ENCODE results near the gene CTSH.
A peak's percentile ranks its signal among the peaks of the same experiment; 100 is the strongest.
"Not testable (repeated sequence)": the region's sequence is repeated elsewhere in the genome, so short reads cannot be mapped to it uniquely, and the experiment has no call there.

CTSH gene

DNA sequence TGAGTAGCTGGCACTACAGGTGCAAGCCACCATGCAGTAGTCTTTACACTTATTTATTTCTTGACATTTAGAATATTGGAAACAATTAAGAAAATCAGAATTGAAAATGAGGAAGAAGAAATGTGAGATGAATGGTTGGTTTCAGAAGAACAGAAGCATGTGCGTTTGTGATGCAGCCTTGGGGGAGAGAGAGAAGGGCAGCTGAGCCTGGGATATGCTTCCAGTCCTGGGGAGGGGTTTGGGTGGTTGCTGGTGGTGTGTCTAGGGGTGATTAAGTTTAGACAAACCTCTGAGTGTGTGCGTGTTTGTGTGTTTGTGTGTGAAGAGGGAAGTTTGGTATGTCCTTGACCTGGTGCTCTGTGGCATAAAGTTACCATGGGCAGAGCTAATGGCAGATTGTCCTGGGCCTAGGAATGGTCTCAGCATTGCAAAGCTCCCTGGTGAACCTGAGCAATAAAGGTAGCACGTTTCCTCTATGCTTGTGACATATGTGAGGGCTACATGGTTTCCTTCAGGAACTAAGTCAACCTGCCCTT lies 35.6 kb downstream of the CTSH start:
- H3K27me3 ChIP-seq (replicated peaks): no peaks in the 10 kb centered on the region
- H3K4me3 ChIP-seq (ENCODE audit: low read depth, low read length): no peak overlapping the region
- in situ Hi-C loops (cut with HindIII; ENCODE audit: low pct_ligation_motif_present, low sequenced_read_pairs): no loop called here
- H3K36me3 ChIP-seq (replicated peaks): peaks cover 59% of the 10 kb centered on the region
- no peak for DNase-seq
- TF ChIP-seq, protein P1, sequence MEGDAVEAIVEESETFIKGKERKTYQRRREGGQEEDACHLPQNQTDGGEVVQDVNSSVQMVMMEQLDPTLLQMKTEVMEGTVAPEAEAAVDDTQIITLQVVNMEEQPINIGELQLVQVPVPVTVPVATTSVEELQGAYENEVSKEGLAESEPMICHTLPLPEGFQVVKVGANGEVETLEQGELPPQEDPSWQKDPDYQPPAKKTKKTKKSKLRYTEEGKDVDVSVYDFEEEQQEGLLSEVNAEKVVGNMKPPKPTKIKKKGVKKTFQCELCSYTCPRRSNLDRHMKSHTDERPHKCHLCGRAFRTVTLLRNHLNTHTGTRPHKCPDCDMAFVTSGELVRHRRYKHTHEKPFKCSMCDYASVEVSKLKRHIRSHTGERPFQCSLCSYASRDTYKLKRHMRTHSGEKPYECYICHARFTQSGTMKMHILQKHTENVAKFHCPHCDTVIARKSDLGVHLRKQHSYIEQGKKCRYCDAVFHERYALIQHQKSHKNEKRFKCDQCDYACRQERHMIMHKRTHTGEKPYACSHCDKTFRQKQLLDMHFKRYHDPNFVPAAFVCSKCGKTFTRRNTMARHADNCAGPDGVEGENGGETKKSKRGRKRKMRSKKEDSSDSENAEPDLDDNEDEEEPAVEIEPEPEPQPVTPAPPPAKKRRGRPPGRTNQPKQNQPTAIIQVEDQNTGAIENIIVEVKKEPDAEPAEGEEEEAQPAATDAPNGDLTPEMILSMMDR (IDR thresholded peaks at IDR 0.05; ENCODE audit: low read depth, low read length, missing control alignments): no peak
- H3K27ac ChIP-seq: no peak overlapping the region

DNA sequence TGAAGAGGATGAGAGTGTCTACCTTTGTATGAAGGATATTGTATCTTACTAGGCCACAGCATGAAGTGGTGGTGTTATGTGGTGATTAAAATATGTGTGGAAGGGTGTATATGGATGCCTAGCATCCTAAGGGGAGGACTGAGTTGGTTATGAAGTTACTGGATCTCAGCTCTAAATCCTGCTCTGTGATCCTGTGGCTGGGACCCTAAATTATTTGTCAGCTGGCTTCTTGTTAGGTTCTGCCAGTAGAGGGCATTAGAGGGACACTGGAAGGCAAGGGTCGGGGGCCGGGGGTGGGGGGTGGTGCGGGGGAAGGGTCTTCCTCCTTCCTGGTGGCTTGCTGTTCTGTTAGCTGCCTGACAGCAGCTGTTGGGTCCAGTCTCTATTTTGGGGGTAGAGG lies 37.3 kb downstream of the CTSH start:
- TF ChIP-seq, protein P1 (IDR thresholded peaks at IDR 0.05; ENCODE audit: low read depth, low read length, missing control alignments): peak; percentile 39
- H3K4me3 ChIP-seq (ENCODE audit: low read depth, low read length): no peak overlapping the region
- H3K27me3 ChIP-seq (replicated peaks): no peaks in the 10 kb centered on the region
- H3K36me3 ChIP-seq (replicated peaks): peaks cover 63% of the 10 kb centered on the region
- no peak for DNase-seq
- in situ Hi-C loops (cut with HindIII; ENCODE audit: low pct_ligation_motif_present, low sequenced_read_pairs): no loop called here
- no peak overlapping the region for H3K27ac ChIP-seq

DNA sequence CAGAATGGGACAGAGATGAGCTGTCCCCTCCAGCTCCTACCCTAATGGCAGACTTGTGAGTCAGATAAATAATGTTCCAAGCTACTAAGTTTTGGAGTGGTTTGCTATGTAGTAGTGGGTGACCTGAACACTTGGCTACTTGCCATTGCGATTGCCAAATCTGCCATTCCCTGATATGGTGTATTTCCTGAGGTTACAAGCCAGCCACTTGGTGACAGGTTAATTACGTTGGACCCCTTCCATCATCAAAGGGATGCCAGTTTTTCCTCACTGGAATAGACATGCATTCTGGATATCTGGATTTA lies 38.6 kb downstream of the CTSH start:
- TF ChIP-seq, protein P1 (IDR thresholded peaks at IDR 0.05; ENCODE audit: low read depth, low read length, missing control alignments): no peak
- H3K4me3 ChIP-seq (ENCODE audit: low read depth, low read length): no peak overlapping the region
- peaks cover 63% of the 10 kb centered on the region for H3K36me3 ChIP-seq (replicated peaks)
- peak; percentile 77 for DNase-seq
- in situ Hi-C loops (cut with HindIII; ENCODE audit: low pct_ligation_motif_present, low sequenced_read_pairs): no loop called here
- no peaks in the 10 kb centered on the region for H3K27me3 ChIP-seq (replicated peaks)
- peak overlapping the region; percentile 68 for H3K27ac ChIP-seq

DNA sequence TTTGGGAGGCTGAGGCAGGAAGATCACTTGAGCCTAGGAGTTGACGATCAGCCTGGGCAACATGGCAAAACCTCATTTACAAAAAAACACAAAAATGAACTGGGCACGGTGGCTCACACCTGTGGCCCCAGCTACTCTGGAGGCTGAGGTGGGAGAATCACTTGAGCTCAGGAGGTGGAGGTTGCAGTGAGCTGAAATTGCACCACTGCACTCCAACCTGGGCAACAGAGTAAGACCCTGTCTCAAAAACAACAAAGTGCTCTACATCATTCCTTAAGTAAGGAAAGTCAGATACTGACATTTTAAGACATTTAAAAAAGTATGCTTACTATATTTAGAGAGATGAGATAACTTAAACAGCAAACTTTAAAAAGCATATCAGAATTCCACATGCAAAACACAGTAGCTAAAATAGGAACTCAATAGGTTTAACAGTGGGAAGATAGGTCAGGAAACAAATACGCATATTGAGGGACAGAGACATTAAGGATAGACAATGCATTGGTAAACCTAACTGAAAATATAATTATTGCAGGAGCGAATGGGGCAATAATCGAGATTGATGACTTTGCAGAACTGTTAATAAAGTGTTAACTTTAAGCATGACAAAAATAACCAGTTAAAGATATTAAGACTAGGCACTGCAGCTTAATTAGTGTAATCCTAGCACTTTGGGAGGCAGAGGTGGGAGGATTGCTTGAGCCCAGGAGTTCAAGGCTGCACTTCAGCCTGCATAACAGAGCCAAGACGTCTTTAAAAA lies 40.1 kb downstream of the CTSH start:
- Histone ChIP-seq H3K27me3 (replicated peaks) (no peaks in the 10 kb centered on the region), H3K27ac (no peak overlapping the region), H3K4me3 (ENCODE audit: low read depth, low read length) (no peak overlapping the region), H3K36me3 (replicated peaks) (peaks cover 67% of the 10 kb centered on the region)
- in situ Hi-C loops (cut with HindIII; ENCODE audit: low pct_ligation_motif_present, low sequenced_read_pairs): no loop called here
- TF ChIP-seq, protein P1 (IDR thresholded peaks at IDR 0.05; ENCODE audit: low read depth, low read length, missing control alignments): no peak
- DNase-seq: no peak

DNA sequence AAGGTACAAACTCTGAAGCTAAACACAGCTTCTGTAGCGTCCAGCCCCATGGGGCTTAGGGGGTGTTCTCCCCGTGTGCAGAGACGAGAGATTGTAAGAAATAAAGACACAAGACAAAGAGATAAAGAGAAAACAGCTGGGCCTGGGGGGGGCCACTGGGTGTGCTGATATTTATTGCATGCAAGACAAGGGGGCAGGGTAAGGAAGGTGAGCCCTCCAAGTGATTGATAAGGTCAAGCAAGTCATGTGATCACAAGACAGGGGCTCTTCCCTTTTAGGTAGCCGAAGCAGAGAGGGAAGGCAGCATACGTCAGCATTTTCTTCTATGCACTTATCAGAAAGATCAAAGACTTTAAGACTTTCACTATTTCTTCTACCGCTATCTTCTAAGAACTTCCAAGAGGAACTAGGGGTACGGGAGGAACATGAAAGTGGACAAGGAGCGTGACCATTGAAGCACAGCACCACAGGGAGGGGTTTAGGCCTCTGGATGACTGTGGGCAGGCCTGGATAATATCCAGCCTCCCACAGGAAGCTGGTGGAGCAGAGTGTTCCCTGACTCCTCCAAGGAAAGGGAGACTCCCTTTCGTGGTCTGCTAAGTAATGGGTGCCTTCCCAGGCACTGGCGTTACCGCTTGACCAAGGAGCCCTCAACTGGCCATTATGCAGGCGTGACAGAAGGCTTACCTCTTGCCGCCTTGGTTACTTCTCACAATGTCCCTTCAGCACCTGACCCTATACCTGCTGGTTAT lies 42.4 kb downstream of the CTSH start:
- in situ Hi-C loops (cut with HindIII; ENCODE audit: low pct_ligation_motif_present, low sequenced_read_pairs); H3K4me3 ChIP-seq (ENCODE audit: low read depth, low read length); H3K27ac ChIP-seq; H3K27me3 ChIP-seq (replicated peaks); DNase-seq: not testable (repeated sequence)
- peaks cover 80% of the 10 kb centered on the region for H3K36me3 ChIP-seq (replicated peaks)

DNA sequence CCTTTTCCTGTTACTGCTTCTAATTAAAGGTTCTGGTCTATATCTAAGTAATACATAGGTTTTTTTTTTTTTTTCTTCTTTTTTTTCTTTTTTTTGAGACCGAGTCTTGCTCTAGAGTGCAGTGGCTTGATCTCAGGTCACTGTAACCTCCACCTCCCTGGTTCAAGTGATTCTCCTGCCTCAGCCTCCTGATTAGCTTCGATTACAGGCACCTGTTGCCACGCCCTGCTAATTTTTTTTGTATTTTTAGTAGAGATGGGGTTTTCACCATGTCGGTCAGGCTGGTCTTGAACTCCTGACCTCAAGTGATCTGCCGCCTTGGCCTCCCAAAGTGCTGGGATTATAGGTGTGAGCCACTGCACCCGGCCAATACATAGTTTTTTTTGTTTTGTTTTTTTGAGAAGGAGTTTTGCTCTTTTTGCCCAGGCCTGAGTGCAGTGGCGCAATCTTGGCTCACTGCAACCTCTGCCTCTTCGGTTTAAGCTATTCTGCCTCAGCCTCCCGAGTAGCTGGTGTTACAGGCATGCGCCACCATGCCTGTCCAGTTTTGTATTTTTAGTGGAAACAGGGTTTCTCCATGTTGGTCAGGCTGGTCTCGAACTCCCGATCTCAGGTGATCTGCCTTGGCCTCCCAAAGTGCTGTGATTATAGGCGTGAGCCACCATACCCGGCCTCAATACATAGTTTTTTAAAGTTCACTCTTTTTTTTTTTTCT lies 43.9 kb downstream of the CTSH start:
- H3K27ac ChIP-seq; H3K27me3 ChIP-seq (replicated peaks); H3K4me3 ChIP-seq (ENCODE audit: low read depth, low read length); DNase-seq; in situ Hi-C loops (cut with HindIII; ENCODE audit: low pct_ligation_motif_present, low sequenced_read_pairs): not testable (repeated sequence)
- peaks cover 77% of the 10 kb centered on the region for H3K36me3 ChIP-seq (replicated peaks)
